ENCODE results near the gene MKRN2. TPM values are rescaled to one million over a fixed set of nuclear protein-coding genes. Genes with fewer than 3 reads are reported as not detected.

The MKRN2 gene
- total RNA-seq, 4 donors from 2014 or later: 37.8 to 53.6 (median 40.7) TPM

DNA sequence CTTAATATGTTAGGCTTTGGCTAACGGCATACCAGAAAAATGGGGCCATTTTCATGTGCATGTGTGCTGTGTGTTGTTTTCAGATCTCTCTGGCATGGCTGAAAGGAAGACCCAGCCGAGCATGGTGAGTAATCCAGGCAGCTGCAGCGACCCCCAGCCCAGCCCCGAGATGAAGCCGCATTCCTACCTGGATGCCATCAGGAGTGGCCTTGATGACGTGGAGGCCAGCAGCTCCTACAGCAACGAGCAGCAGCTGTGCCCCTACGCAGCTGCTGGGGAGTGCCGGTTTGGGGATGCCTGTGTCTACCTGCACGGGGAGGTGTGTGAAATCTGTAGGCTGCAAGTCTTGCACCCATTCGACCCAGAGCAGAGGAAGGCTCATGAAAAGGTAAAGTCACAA lies 15.1 kb downstream of the MKRN2 start:
- no peak for TF ChIP-seq POLR2A (IDR thresholded peaks at IDR 0.05)
- TF ChIP-seq, protein P1, sequence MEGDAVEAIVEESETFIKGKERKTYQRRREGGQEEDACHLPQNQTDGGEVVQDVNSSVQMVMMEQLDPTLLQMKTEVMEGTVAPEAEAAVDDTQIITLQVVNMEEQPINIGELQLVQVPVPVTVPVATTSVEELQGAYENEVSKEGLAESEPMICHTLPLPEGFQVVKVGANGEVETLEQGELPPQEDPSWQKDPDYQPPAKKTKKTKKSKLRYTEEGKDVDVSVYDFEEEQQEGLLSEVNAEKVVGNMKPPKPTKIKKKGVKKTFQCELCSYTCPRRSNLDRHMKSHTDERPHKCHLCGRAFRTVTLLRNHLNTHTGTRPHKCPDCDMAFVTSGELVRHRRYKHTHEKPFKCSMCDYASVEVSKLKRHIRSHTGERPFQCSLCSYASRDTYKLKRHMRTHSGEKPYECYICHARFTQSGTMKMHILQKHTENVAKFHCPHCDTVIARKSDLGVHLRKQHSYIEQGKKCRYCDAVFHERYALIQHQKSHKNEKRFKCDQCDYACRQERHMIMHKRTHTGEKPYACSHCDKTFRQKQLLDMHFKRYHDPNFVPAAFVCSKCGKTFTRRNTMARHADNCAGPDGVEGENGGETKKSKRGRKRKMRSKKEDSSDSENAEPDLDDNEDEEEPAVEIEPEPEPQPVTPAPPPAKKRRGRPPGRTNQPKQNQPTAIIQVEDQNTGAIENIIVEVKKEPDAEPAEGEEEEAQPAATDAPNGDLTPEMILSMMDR (IDR thresholded peaks at IDR 0.05): no peak
- Histone ChIP-seq H3K4me1 (peaks cover 9 to 12% of the 10 kb centered on the region in 2 donors), H3K36me3 (peaks cover 70 to 74% of the 10 kb centered on the region in 2 donors), H3K4me3 (replicated peaks in 1 of 3) (no peak overlapping the region), H3K27ac (no peak overlapping the region), H3K9me3 (no peaks in the 10 kb centered on the region), H3K27me3 (no peaks in the 10 kb centered on the region)
- intact Hi-C loops (cut with DNase I): no loop called here
- DNase-seq: no peak
- WGBS, 2 donors: 94 to 95% methylated on average over 11 of the region's 11 CpGs

DNA sequence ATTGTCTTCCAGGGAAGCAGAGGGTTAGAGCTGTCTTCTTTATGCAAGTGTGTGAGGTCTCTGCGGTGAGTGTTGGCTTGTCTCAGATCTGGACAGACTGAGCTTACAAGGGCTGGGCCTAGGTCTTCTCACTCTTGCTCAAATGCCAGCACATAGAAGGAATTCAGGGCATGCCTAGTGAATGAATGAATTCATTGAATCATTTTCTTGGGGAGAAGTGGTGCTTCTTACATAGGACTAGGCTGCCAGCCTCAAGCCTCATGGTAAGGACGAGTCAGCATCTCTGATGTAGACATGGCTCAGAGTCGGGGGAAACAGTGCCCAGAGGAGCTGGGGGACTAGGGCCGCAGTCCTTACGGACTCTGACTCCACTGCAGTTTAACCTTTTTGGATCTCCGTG lies 17.2 kb downstream of the MKRN2 start:
- no peak overlapping the region for H3K27ac ChIP-seq
- WGBS, 2 donors: 90 to 98% methylated on average over 6 of the region's 6 CpGs
- intact Hi-C loops (cut with DNase I): no loop called here
- H3K9me3 ChIP-seq: no peaks in the 10 kb centered on the region
- H3K36me3 ChIP-seq: peaks cover 77 to 82% of the 10 kb centered on the region in 2 donors
- no peak overlapping the region for H3K4me3 ChIP-seq (replicated peaks in 1 of 3)
- no peak for TF ChIP-seq POLR2A (IDR thresholded peaks at IDR 0.05)
- TF ChIP-seq, protein P1 (IDR thresholded peaks at IDR 0.05): no peak
- no peaks in the 10 kb centered on the region for H3K27me3 ChIP-seq
- no peaks in the 10 kb centered on the region for H3K4me1 ChIP-seq
- no peak for DNase-seq

DNA sequence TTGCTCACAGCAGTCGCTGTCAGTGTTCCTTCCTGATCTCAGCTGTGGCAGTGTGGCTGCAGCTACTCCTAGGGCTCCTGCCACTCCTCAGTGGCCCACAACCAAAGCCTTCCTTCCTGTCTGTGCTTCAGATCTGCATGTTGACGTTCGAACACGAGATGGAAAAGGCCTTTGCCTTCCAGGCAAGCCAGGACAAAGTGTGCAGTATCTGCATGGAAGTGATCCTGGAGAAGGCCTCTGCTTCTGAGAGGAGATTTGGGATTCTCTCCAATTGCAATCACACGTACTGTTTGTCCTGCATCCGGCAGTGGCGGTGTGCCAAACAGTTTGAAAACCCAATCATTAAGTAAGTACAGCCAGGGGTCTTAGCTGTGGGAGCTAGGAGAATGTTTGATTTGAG lies 17.8 kb downstream of the MKRN2 start:
- no peak for DNase-seq
- intact Hi-C loops (cut with DNase I): no loop called here

DNA sequence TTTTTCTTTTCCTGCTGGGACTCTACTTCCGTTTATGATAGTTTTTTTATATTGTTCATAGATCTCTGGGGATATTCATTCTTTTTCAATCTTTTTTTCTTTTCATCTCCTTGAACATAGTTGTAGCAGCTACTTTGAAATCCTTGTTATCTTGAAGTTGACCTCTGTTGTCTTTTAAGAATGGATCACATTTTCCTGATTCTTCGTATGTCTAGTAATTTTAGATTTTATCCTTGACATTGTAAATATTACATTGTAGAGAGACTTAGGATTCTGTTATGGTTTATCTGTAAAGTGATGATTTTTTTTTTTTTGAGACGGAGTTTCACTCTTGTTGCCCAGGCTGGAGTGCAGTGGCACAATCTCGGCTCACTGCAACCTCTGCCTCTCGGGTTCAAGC lies 20.5 kb downstream of the MKRN2 start:
- no peak for DNase-seq
- Histone ChIP-seq H3K4me1 (no peaks in the 10 kb centered on the region), H3K27me3 (no peaks in the 10 kb centered on the region), H3K36me3 (peaks cover 69 to 79% of the 10 kb centered on the region in 2 donors), H3K27ac (no peak overlapping the region), H3K9me3 (no peaks in the 10 kb centered on the region), H3K4me3 (replicated peaks in 1 of 3) (no peak overlapping the region)
- intact Hi-C loops (cut with DNase I): no loop called here
- 75 to 88% methylated on average over 5 of the region's 5 CpGs for WGBS, 2 donors
- TF ChIP-seq POLR2A (IDR thresholded peaks at IDR 0.05): no peak
- TF ChIP-seq, protein P1 (IDR thresholded peaks at IDR 0.05): no peak

More for the DNA sequence above, 17.8 kb downstream of the MKRN2 start:
- no peak overlapping the region for H3K4me3 ChIP-seq (replicated peaks in 1 of 3)
- H3K36me3 ChIP-seq: peaks cover 74 to 83% of the 10 kb centered on the region in 2 donors
- 61 to 67% methylated on average over 6 to 7 of the region's 7 CpGs for WGBS, 2 donors
- H3K27me3 ChIP-seq: no peaks in the 10 kb centered on the region
- no peaks in the 10 kb centered on the region for H3K9me3 ChIP-seq
- H3K27ac ChIP-seq: no peak overlapping the region
- no peak for TF ChIP-seq POLR2A (IDR thresholded peaks at IDR 0.05)
- TF ChIP-seq, protein P1 (IDR thresholded peaks at IDR 0.05): no peak
- no peaks in the 10 kb centered on the region for H3K4me1 ChIP-seq

DNA sequence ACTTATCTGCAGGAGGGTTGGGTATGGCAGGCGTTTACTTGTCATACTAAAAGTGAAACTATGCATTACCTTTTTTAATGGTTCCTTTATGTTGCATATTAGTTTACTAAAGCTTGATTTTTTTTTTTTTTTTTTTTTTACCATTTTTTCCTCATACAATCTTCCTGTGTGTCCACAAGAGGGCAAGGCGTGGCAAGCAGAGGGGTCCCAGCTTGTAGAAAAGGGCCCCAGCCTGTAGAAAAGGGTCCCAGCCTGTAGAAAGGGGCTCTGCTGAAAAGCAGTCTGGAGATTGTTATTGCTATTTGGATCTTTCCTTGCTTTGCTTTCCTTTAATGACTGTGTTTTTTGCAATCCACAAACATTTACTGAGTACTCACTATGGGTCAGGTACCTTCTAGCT lies 21.9 kb downstream of the MKRN2 start:
- no peaks in the 10 kb centered on the region for H3K9me3 ChIP-seq
- H3K27me3 ChIP-seq: no peaks in the 10 kb centered on the region
- H3K4me3 ChIP-seq (replicated peaks in 1 of 3): no peak overlapping the region
- no peaks in the 10 kb centered on the region for H3K4me1 ChIP-seq
- intact Hi-C loops (cut with DNase I): no loop called here
- no peak overlapping the region for H3K27ac ChIP-seq
- WGBS, 2 donors: 89 to 97% methylated on average over 2 of the region's 2 CpGs
- no peak for DNase-seq
- no peak for TF ChIP-seq POLR2A (IDR thresholded peaks at IDR 0.05)
- TF ChIP-seq, protein P1 (IDR thresholded peaks at IDR 0.05): no peak
- H3K36me3 ChIP-seq: peaks cover 69 to 79% of the 10 kb centered on the region in 2 donors

All from thyroid gland (tissue), 4 donors.